HS-27A (cell line): ENCODE data around the gene C1GALT1.
"Not testable (repeated sequence)": the region's sequence is repeated elsewhere in the genome, so short reads cannot be mapped to it uniquely, and the experiment has no call there.

ENCODE experiments used
- DNase-seq: peaks from one replicate; pipeline ENCODE4 v3.0.0-alpha.2; 2012; ENCODE audit warnings: low read depth, missing footprints

The C1GALT1 gene

DNA sequence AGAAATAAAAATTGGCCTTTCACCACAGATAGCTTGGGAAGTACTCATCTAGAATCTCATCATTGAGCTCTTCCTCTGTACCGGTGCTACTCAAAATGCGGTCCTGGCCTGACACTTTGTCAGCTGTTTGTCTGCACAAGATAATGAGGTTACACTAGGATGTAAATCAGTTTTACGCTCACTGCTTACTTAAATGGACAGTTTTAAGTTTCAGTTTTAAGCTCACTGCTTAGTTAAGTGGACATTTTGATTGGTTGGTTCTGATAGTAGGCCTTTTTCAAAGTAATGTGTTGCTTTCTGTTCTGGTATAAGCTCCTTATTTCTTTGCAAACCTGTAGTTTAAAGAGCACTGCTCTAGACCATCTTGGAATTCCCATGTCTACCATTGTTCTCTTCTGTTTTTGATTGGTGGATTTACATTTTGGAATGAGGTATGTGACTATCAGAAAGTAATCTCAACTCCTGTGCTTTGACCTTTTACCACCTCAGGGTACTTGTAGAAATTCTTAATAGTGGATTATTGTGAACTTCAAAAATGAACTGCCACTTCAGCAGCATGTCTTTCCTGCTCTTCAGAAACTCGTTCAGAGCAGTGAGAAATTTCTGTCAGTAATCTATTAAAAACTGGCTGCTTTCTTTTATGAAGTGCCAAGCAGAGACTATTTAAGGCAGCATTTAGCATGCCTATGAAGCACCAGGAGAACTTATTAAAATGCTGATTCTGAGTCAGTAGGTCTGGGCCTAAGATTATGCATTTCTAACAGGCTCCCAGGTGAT lies 55.0 kb downstream of the C1GALT1 start:
- no peak for DNase-seq

DNA sequence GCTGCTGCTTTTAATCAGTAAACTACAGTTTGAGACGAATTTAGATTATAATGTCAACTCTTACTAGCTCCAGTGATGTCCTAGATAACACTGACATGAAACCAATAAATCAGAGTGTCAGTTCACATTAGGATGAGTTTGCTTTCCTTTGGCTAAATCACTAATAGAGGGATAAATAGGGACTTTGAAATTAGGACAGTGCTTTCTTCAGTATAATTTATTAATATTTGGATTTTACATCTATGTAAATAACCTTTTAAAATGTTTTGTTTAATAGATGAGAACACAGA lies 55.6 kb downstream of the C1GALT1 start:
- DNase-seq, result no peak

- no peak for DNase-seq
Measured at GRCh38 chr7:7239346-7239745, 57.0 kb downstream of the C1GALT1 start.

- no peak for DNase-seq
Measured at GRCh38 chr7:7242899-7243298, 60.6 kb downstream of the C1GALT1 start.

GRCh38 chr7:7245233-7245632 lies 62.9 kb downstream of the C1GALT1 start:
- not testable (repeated sequence) for DNase-seq

- DNase-seq, result no peak
Measured at GRCh38 chr7:7246223-7246622, 63.9 kb downstream of the C1GALT1 start.

DNA sequence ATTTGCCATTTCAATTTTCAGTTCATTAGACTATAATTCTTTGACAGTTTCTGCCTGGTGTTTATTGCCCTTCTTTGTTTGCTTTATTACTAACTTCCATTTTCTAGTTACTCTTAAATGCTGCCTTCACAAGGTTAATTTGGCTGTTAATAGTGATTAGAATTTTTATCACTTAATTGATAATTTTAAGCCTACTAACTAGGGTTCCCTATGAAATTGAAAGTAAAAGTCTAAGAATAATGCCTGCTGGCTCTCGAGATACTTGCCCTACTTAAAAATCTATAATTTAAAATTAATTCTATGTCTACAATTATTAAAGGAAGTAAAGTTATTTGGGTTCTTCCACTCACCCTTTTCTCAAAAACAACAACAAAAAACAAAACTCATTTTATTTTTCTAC lies 65.3 kb downstream of the C1GALT1 start:
- DNase-seq, result no peak

DNA sequence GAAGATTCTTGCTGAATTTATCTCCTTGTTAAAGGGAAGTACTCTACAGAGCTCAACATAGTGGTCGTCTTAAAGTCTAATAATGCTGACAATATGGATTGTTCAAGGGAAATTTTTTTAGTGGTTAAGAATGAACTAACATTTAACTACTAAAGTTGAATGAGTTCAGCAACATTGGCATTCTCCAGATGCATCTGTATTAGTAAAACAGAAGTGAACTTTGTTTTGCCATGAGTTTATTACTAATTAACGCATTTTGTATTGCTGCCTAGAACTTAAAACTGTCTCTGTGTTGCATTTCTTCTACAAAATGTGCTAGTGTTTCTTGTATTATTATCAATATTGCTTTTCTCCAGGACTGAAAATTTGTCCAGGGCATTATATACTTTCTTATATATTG lies 67.5 kb downstream of the C1GALT1 start:
- DNase-seq, result no peak

DNA sequence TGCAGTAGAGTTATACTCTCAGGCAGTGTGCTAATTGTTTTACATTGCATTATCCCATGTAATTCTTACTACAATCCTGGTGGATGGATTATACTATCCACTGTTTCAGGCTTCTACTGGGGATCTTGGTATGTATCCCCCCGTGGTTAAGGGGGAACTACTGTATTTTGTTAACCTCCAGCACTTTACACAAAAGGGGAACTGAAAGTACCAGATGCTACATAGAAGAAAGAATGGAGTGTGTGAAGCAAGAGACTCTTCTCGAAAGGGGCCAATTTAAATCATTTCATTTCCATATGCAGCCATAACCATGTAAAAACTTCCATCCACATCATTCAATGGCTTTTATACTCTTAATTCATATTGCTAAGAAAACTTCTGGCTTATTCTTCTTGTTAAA lies 69.4 kb downstream of the C1GALT1 start:
- DNase-seq, result no peak

- no peak for DNase-seq
Measured at GRCh38 chr7:7254319-7254718, 72.0 kb downstream of the C1GALT1 start.

DNA sequence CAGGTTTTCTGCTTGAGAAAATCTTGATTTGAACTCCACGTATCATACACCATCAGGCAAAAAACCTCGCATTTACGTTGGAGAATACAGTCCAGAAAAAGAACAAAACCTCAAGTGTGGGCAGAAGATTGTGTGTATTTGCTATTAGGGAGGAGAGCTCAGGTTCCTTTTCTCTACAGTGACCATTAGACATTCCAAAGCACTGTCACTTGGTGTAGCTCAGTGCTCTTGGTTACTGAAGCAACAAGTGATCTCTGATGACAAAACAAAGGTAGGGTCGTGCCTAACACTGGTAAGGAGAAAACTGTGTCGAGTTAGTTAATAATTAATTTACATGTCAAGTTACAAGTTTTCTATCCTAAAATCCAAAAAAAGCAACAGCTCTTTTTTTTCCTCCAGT lies 72.6 kb downstream of the C1GALT1 start:
- no peak for DNase-seq

DNA sequence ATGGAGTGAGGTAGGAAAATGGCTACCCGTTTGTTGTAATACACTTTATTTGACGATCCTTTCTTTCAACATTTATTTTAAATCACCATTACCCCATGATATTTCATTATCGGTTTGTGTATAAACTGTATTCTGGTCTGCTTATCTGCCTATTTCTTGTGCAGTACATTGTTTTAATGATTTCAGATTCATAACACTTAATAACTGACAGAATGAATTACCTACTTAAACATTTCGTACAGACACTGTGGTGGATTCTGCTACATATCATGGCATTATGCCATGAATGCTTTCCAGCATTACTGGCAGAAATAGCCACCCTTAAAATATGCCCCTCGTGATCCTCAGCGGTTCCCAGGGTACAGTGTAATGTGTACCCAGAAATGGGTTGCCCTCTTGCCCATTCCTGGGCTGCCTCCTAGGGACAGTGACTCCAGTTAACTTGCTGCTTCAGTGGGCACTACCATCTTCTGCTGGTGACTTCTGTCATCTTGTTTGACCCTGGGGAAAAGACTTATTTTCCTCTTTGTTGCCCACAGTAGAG lies 74.5 kb downstream of the C1GALT1 start:
- no peak for DNase-seq

DNA sequence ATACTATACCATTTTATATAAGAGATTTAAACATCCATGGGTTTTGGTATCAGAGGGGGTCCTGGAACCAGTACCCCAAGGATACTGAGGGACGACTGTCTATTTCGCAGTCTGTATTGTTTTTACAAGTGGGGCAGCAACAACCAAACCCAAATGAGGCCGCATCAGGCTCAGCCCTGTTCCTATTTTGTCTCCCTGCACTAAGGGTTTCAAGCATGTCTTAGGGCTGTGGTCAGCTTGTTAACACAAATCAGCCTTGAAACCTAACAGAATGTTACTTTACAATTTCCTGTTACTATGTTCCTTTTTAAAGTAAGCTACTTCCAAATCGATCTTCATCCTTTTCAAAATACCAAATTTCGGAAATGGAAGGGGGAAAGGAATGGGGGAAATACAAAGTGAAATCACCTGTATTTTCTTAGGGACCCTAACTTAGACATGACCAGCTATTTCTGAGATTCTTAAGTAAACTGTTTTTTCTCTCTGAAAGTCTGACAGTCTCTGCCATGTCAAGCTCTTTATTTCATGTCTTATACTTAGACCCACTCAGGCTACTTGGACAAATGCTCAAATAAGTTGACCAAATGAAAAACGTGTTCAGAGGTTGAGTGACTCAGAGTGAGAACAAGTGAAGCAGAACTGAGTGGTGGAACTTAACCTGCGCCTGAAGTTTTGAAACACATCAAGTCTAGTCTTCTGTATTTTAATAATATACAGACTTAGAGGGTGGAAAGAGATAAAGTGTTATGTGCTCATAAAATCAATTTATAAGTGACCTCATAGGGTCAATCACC lies 75.8 kb downstream of the C1GALT1 start:
- DNase-seq, result no peak

- no peak for DNase-seq
Measured at GRCh38 chr7:7261863-7262262, 79.5 kb downstream of the C1GALT1 start.

DNA sequence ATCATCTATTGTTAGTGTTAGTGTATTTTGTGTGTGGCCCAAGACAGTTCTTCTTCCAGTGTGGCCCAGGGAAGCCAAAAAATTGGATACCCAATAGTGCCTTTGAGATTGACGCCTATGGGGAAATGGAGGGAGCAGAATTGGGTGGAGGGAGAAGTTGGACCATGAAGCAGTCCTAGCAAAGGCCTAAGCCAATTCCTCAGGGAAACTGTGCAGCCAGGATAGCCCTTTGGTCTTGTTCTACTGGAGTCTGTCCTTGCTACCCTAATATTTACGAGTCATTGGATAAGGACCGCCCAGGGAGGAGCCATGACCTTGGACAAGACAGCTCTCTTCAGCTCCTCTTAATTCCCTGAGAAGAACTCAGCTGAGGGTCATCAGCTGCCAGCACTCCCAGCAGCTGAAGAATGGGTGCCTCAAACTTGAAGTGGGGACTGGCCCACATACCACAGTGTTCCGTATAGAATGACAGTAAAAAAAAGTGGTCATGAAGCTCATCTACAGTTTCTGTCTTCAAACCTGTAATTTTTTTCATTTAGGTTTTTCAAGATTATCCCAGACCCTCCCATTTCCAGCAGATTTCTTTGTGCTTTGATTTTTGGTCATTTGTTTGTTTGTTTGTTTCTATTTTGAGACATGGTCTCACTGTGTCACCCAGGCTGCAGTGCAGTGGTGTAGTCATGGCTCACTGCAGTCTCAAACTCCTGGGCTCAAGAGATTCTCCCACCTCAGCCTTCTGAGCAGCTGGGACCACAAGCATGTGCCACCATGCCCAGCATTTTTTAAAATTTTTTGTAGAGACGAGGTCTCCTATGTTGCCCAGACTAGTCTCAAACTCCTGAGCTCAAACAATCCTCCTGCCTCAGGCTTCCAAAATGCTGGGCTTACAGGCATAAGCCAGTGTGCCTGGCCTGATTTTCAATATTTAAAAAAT lies 81.2 kb downstream of the C1GALT1 start:
- no peak for DNase-seq

DNA sequence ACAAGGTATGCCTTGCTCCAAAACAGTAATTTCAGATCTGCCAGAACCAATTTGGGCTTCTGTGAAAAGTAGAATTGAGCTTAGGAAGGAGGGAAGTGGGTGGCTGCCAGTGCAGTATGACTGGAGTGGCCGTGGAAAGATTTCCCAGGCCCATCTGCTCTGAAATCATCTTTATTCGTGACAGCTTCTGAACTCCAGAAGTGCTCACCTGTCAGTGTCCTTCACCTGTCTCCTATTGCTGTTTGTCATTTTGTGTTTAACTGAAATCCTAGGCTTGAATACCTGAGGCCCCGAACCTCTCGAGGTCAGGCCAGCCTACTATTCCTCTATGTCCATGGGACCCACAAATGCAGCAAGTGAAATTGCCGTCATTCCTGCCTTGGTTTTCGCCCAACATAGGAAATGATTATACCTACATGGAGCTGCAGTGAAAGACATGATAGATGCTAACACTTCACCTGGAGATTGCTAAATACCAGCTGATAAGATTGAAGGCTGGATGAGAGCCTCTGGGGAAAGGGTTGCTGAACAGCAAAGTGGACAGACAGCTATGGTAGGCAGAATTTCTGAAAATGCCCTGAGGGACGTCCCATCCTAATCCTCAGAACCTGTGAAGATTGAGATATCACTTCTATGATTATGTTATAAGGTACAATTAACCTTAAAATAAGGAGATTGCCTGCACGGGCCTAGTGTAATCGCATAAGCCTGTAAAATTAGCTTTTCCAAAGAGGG lies 82.1 kb downstream of the C1GALT1 start:
- no peak for DNase-seq

DNA sequence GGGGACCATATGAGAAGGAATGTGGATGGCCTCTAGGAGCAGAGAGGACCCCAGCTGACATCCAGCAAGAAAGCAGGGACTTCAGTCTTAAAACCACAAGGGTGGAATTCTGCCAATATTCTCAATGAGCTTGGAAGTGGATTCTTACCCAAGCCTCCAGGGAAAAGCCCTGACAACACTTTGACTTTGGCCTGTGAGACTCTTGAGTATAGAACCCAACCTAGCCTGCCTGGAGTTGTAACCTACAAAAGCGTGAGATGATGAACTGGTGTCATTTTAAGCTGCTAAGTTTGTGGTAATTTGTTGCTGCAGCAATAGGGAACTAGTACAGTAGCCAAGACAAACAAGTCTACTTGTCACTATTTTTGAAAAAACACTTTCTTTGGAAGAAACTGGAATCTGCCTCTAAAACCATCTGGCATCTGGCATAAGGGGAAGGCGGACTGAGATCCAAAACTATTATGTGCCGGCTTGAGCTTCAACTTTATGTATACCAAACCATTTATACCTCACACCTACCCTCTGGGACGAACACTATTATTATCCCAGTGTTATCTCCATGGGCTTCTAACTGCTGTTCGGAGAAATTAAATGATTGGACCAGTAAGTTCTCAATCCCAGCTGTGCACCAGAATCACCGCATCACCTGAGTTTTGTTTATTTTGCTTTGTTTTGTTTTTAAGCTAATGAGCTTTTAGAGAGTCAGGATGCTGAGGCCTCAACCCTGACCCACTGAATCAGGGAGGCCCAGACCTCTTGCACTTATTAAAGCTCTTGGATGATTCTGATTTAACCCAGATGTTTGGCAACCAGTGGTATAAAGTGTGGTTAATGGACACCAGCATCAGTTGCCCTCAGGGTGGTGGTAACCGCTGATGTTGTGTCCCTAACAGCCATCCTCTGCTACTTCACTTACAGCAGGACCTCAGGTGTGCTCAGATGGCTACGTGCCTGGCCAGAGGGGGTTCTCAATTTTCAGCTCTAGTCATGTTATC lies 83.0 kb downstream of the C1GALT1 start:
- no peak for DNase-seq

- DNase-seq, result no peak
Measured at GRCh38 chr7:7266257-7266881, 84.0 kb downstream of the C1GALT1 start.

DNA sequence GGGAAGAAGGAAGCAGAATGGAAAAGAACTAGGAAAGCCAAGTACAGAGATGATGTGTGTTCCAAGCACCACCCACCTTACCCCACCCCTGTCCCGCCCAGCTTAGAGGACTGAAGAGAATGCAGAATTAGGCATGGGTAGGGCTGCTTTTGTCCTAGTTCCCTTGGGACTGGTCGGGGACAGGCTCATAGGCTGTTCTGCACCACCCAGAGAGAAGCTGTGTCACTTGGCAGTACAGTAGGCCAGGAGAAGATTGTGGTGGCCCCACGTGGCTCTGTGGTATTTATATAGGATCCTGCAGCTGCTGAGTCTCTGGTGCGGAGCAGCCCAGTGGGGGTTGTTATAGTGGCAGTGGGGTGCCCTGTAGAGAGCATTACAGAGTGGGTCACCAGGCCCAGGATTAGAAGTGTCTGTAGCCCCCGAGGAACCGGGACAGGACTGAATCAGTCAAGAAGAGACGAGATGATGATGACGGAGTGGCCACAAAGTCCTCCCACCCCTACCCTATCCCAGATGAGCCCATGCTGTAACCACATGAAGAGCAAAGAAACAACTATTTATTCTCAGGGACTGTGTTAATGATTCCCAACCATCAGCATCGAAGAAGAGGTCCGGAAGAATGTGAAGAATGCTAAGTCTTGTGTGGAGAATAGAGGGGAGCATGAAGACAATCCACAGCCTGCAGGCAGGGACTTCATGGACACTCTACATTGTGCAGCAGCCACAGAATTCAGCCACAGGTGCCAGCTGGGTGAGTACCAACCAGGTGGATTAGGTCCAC lies 88.9 kb downstream of the C1GALT1 start:
- no peak for DNase-seq
